Measurements from ENCODE around the gene SLC16A10. TPM values are rescaled to one million over a fixed set of nuclear protein-coding genes. Genes with fewer than 3 reads are reported as not detected.

SLC16A10 gene
- total and polyA plus RNA-seq, 2 of the 13 experiments (the other 11 are each of a cell fraction or from before 2014, with no cell fraction given), result 8.2 to 20.1 TPM

DNA sequence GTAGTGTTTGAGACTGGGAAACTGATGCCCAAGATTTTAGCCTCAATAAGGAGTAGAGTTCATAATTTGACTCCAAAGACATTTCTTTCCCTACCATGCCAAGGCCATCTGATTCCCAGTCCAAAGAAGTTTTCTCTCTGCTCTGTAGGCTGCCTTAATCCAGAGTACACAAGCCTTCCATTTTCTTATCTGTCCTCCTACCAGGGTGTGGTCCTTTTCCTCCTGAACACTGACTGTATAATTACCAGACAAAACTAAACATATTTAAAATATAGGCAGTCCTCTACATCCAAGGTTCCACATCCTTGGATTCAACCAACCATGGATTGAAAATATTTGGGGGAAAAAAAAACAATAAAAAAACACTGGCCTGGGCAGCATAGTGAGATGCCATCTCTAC, 108.4 kb downstream of the SLC16A10 start:
- Histone ChIP-seq H3K9me3 (ENCODE audit: low read length) (no peaks in the 10 kb centered on the region), H3K27me3 (ENCODE audit: control insufficient read depth in 1 of 2, insufficient read depth in 2 of 2, low read length in 2 of 2) (no peaks in the 10 kb centered on the region), H3K4me1 (ENCODE audit: insufficient read depth, low read length) (peaks cover 12% of the 10 kb centered on the region), H3K36me3 (replicated peaks in 1 of 2; ENCODE audit: control insufficient read depth in 1 of 2, insufficient read depth in 2 of 2, low read length in 2 of 2) (no peaks in the 10 kb centered on the region), H3K79me2 (ENCODE audit: insufficient read depth, low read length) (no peaks in the 10 kb centered on the region), H3K4me3 (replicated peaks in 1 of 3; ENCODE audit: insufficient read depth in 1 of 3, low read depth in 2 of 3, low read length in 3 of 3) (no peak overlapping the region), H2AFZ (ENCODE audit: low read length) (no peak overlapping the region), H3K4me2 (ENCODE audit: low read depth, low read length) (no peak overlapping the region), H4K20me1 (ENCODE audit: insufficient read depth, low read length) (no peaks in the 10 kb centered on the region), H3K27ac (ENCODE audit: extremely low read length, insufficient read depth, low read length) (no peak overlapping the region), H3K9ac (ENCODE audit: insufficient read depth, low read depth, low read length) (no peak overlapping the region)
- no TSS peak for BruUV-seq (replicated peaks)
- intact Hi-C loops (cut with micrococcal nuclease; ENCODE audit: unreplicated experiment), result no loop called here
- POLR2A ChIA-PET, result no interaction called here
- in situ Hi-C loops (cut with HindIII; ENCODE audit: extremely low pct_ligation_motif_present, low pct_unique_long_range_greater_than_20kb), result no loop called here
- TF ChIP-seq DMAP1 (CRISPR knock-in tag; IDR thresholded peaks at IDR 0.05) (no peak), RXRA (CRISPR knock-in tag; IDR thresholded peaks at IDR 0.05) (no peak), ZNF552 (CRISPR knock-in tag; IDR thresholded peaks at IDR 0.05; ENCODE audit: borderline replicate concordance) (no peak), RARA (CRISPR knock-in tag; IDR thresholded peaks at IDR 0.05) (no peak), HMG20B (CRISPR knock-in tag; conservative IDR thresholded peaks at IDR 0.05) (no peak), PLSCR1 (CRISPR knock-in tag; IDR thresholded peaks at IDR 0.05; ENCODE audit: borderline replicate concordance) (no peak)
- DNase-seq (ENCODE audit: low spot score), result no peak
- no peak for ATAC-seq
- CTCF ChIA-PET (ENCODE audit: low intra/inter-chr PET ratio, low total read pairs), result no interaction called here
- FAIRE-seq, result no peak

DNA sequence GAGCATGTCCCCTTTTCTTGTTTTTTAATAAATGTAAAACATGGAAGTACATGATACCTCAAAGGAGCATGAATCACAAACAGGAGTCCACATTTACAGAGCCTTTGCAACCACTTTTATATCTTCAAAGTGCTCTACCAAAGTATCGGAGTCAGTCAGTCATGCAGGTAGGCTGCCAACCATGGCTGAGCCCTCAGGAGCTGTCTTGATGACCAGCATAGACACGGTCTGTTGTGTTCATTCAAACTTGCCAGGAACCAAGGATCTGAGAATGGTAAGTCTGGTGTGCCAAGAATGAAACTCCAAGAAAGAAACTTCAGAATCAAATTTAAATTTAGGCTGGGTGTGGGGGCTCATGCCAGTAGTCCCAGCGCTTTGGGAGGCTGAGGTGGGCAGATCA, 111.5 kb downstream of the SLC16A10 start:
- no TSS peak for BruUV-seq (replicated peaks)
- no peak overlapping the region for H3K27ac ChIP-seq (ENCODE audit: extremely low read length, insufficient read depth, low read length)
- H2AFZ ChIP-seq (ENCODE audit: low read length), result no peak overlapping the region
- ATAC-seq, result no peak
- TF ChIP-seq ZMAT5 (CRISPR knock-in tag; IDR thresholded peaks at IDR 0.05; ENCODE audit: borderline replicate concordance, low read depth) (no peak), NFAT5 (CRISPR knock-in tag; IDR thresholded peaks at IDR 0.05) (no peak)
- no peaks in the 10 kb centered on the region for H3K9me3 ChIP-seq (ENCODE audit: low read length)
- no peak for DNase-seq (ENCODE audit: low spot score)
- CTCF ChIA-PET (ENCODE audit: low intra/inter-chr PET ratio, low total read pairs), result no interaction called here
- no peaks in the 10 kb centered on the region for H3K36me3 ChIP-seq (replicated peaks in 1 of 2; ENCODE audit: control insufficient read depth in 1 of 2, insufficient read depth in 2 of 2, low read length in 2 of 2)
- intact Hi-C loops (cut with micrococcal nuclease; ENCODE audit: unreplicated experiment), result no loop called here
- H4K20me1 ChIP-seq (ENCODE audit: insufficient read depth, low read length), result no peaks in the 10 kb centered on the region
- no peak overlapping the region for H3K4me2 ChIP-seq (ENCODE audit: low read depth, low read length)
- no peak for FAIRE-seq
- WGBS (ENCODE audit: low lambda C conversion rate), result 94% methylated on average over 3 of the region's 3 CpGs
- POLR2A ChIA-PET, result no interaction called here
- no peak overlapping the region for H3K9ac ChIP-seq (ENCODE audit: insufficient read depth, low read depth, low read length)
- no peak overlapping the region for H3K4me3 ChIP-seq (replicated peaks in 1 of 3; ENCODE audit: insufficient read depth in 1 of 3, low read depth in 2 of 3, low read length in 3 of 3)
- H3K79me2 ChIP-seq (ENCODE audit: insufficient read depth, low read length), result no peaks in the 10 kb centered on the region
- H3K4me1 ChIP-seq (ENCODE audit: insufficient read depth, low read length), result peaks cover 19% of the 10 kb centered on the region
- in situ Hi-C loops (cut with HindIII; ENCODE audit: extremely low pct_ligation_motif_present, low pct_unique_long_range_greater_than_20kb), result no loop called here
- no peaks in the 10 kb centered on the region for H3K27me3 ChIP-seq (ENCODE audit: control insufficient read depth in 1 of 2, insufficient read depth in 2 of 2, low read length in 2 of 2)
